Measurements from ENCODE around the gene TMC4.

The TMC4 gene

DNA sequence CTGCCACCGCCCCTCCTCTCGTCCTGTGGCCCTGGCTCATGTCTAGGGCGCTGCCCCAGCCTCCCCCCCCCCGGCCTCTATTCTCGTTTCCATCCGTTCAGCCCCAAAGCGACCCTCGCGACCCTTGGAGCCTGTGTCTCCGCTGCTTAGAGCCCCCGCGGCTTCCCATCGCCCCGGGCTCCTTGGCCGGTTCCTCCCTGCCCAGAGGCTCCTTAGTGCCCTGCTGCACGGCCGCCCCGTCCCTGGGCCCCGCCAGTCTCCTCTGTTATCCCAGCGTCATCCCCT, 44.6 kb downstream of the TMC4 start:
- no peak overlapping the region for H3K9ac ChIP-seq (ENCODE audit: low read length)
- no peaks in the 10 kb centered on the region for H3K36me3 ChIP-seq (ENCODE audit: control insufficient read depth, insufficient read depth, low read length)
- no peaks in the 10 kb centered on the region for H3K4me1 ChIP-seq (ENCODE audit: control insufficient read depth, insufficient read depth, low read length)
- H3K4me3 ChIP-seq (ENCODE audit: low read length): no peak overlapping the region
- H3K27me3 ChIP-seq (ENCODE audit: control insufficient read depth, insufficient read depth, low read length): no peaks in the 10 kb centered on the region
- no peaks in the 10 kb centered on the region for H3K9me3 ChIP-seq (ENCODE audit: control insufficient read depth, low read length)

- H3K9me3 ChIP-seq (ENCODE audit: control insufficient read depth, low read length): no peaks in the 10 kb centered on the region
- H3K4me3 ChIP-seq (ENCODE audit: low read length): no peak overlapping the region
- H3K9ac ChIP-seq (ENCODE audit: low read length): no peak overlapping the region
- H3K4me1 ChIP-seq (ENCODE audit: control insufficient read depth, insufficient read depth, low read length): no peaks in the 10 kb centered on the region
- H3K36me3 ChIP-seq (ENCODE audit: control insufficient read depth, insufficient read depth, low read length): no peaks in the 10 kb centered on the region
- no peaks in the 10 kb centered on the region for H3K27me3 ChIP-seq (ENCODE audit: control insufficient read depth, insufficient read depth, low read length)
These were observed 45.1 kb downstream of the TMC4 start for GRCh38 chr19:54127688-54128440.

DNA sequence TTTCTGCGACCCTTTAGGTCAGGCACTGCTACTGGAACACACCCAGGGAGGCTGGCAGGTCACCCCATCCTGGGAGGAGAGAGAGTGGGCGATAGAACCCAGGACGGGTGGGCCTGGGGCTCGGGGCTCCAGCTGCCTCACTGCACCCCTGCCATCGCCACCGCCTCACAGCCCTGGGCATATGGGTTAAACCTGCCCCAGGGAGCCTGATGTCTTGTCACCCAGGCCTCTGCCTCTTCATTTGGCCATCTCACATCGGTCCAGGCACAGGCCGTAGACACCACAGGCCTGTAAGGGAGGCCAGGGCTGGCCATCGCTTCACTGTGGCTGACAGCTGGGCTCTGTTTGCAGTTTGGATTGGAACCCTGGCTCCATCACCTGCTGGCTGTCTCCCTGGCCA, 47.2 kb downstream of the TMC4 start:
- Histone ChIP-seq H3K9ac (ENCODE audit: low read length) (no peak overlapping the region), H3K9me3 (ENCODE audit: control insufficient read depth, low read length) (no peaks in the 10 kb centered on the region), H3K4me1 (ENCODE audit: control insufficient read depth, insufficient read depth, low read length) (no peaks in the 10 kb centered on the region), H3K4me3 (ENCODE audit: low read length) (no peak overlapping the region), H3K36me3 (ENCODE audit: control insufficient read depth, insufficient read depth, low read length) (no peaks in the 10 kb centered on the region), H3K27me3 (ENCODE audit: control insufficient read depth, insufficient read depth, low read length) (no peaks in the 10 kb centered on the region)

DNA sequence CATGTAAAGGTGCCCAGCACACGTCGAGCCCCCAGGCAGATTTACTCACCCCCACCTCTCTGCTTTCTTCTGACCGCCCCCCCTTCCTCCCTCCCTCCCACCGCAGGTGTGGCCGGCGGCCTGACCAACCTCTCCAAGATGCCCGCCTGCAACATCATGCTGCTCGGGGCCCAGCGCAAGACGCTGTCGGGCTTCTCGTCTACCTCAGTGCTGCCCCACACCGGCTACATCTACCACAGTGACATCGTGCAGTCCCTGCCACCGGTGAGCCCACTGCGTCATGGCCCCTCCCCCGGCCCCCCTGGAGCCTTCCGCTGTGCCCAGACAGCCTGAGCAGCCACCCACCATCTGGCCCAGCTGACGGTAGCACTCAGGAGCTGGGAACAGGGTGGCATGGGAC, 48.6 kb downstream of the TMC4 start:
- Histone ChIP-seq H3K9me3 (ENCODE audit: control insufficient read depth, low read length) (no peaks in the 10 kb centered on the region), H3K36me3 (ENCODE audit: control insufficient read depth, insufficient read depth, low read length) (no peaks in the 10 kb centered on the region), H3K4me3 (ENCODE audit: low read length) (no peak overlapping the region), H3K27me3 (ENCODE audit: control insufficient read depth, insufficient read depth, low read length) (no peaks in the 10 kb centered on the region), H3K9ac (ENCODE audit: low read length) (no peak overlapping the region), H3K4me1 (ENCODE audit: control insufficient read depth, insufficient read depth, low read length) (no peaks in the 10 kb centered on the region)

- Histone ChIP-seq H3K36me3 (ENCODE audit: control insufficient read depth, insufficient read depth, low read length) (no peaks in the 10 kb centered on the region), H3K9ac (ENCODE audit: low read length) (no peak overlapping the region), H3K4me3 (ENCODE audit: low read length) (no peak overlapping the region), H3K9me3 (ENCODE audit: control insufficient read depth, low read length) (no peaks in the 10 kb centered on the region), H3K27me3 (ENCODE audit: control insufficient read depth, insufficient read depth, low read length) (no peaks in the 10 kb centered on the region), H3K4me1 (ENCODE audit: control insufficient read depth, insufficient read depth, low read length) (no peaks in the 10 kb centered on the region)
These were observed 49.3 kb downstream of the TMC4 start for GRCh38 chr19:54123682-54124081.

DNA sequence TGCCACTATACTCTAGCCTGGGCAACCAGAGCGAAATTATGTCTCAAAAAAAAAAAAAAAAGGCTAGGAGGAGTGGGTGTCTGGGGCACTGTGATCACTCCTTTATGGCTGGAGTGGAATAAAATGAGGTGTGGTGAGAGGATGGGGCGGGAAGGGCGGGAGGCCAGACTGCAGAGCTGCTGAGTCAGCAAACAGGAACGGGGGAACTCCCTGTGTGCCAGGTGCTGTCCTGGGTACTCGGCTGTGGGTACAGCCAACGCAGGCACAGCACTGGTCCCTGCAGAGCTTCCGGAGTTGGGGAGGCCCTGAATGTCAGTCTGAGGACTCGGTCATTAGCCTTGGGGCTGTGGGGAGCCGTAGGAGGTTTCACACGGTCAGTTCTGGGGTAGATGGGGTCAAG, 51.7 kb downstream of the TMC4 start:
- Histone ChIP-seq H3K9ac (ENCODE audit: low read length) (no peak overlapping the region), H3K4me1 (ENCODE audit: control insufficient read depth, insufficient read depth, low read length) (no peaks in the 10 kb centered on the region), H3K9me3 (ENCODE audit: control insufficient read depth, low read length) (no peaks in the 10 kb centered on the region), H3K27me3 (ENCODE audit: control insufficient read depth, insufficient read depth, low read length) (no peaks in the 10 kb centered on the region), H3K4me3 (ENCODE audit: low read length) (no peak overlapping the region), H3K36me3 (ENCODE audit: control insufficient read depth, insufficient read depth, low read length) (no peaks in the 10 kb centered on the region)

DNA sequence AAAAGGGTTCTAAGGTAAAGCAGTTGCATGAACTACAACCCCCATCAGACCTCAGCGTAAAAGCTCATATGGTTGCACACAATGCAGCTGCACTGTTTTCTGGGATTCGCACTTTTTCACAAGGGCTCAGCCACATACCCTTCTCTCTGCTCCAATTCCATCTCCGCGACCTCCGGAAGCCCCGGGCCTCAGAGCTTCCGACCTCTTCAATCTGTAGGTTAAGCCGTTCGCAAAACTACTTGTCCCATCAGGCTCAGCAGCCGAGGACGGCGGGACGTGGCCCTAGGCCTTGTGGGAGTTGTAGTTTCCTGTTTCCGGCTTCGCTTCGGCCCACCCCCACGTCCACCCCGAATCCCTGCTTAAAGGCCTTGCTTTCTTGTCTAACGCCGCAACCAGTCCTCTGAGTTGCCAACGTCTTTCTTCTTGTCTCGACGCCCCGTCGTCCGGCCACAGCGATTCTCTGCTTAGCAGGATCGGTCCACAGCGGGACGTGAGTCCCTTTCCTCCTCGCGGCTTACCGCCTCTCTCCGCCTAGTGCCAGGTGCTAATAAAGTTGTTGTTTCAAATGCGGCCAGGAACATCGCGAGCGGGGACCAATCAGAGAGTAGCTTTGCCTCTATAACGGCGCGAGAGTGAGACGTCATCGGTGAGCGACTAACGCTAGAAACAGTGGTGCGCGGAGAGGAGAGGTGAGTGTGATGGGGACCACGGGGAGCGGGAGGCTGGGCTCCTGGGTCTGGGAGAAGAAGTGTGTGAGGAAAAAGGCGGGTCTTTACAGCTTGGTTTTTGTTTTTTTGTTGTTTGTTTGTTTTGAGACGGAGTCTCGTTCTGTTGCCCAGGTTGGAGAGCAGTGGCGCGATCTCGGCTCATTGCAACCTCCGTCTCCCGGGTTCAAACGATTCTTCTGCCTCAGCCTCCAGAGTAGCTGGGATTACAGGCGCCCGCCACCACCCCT, 57.6 kb downstream of the TMC4 start, which contains the start of the genes PRPF31 and TFPT:
TSS of gene PRPF31 (plus strand) at position 646 of the 955 bp plus-strand sequence. CDS start 2,525 bp downstream, outside the sequence.
TSS of gene TFPT (minus strand) at position 549 of the 955 bp plus-strand sequence. CDS start at position 161, 388 bp downstream.
- no peaks in the 10 kb centered on the region for H3K27me3 ChIP-seq (ENCODE audit: control insufficient read depth, insufficient read depth, low read length)
- peak within 1 kb of the TSS; percentile 100 for H3K4me3 ChIP-seq (ENCODE audit: low read length)
- H3K9ac ChIP-seq (ENCODE audit: low read length): peak within 1 kb of the TSS; percentile 94
- no peaks in the 10 kb centered on the region for H3K36me3 ChIP-seq (ENCODE audit: control insufficient read depth, insufficient read depth, low read length)
- peaks cover 9% of the 10 kb centered on the region for H3K4me1 ChIP-seq (ENCODE audit: control insufficient read depth, insufficient read depth, low read length)
- no peaks in the 10 kb centered on the region for H3K9me3 ChIP-seq (ENCODE audit: control insufficient read depth, low read length)

- Histone ChIP-seq H3K4me3 (ENCODE audit: low read length) (peak overlapping the region; percentile 100), H3K36me3 (ENCODE audit: control insufficient read depth, insufficient read depth, low read length) (no peaks in the 10 kb centered on the region), H3K9ac (ENCODE audit: low read length) (peak overlapping the region; percentile 94), H3K9me3 (ENCODE audit: control insufficient read depth, low read length) (no peaks in the 10 kb centered on the region), H3K4me1 (ENCODE audit: control insufficient read depth, insufficient read depth, low read length) (peaks cover 9% of the 10 kb centered on the region), H3K27me3 (ENCODE audit: control insufficient read depth, insufficient read depth, low read length) (no peaks in the 10 kb centered on the region)
These were observed 58.4 kb downstream of the TMC4 start for GRCh38 chr19:54114340-54115108.
